HPDE6-E6E7 (cell line): ENCODE data around the gene PELI1.
"Not testable (repeated sequence)": the region's sequence is repeated elsewhere in the genome, so short reads cannot be mapped to it uniquely, and the experiment has no call there.

Source experiments
- DNase-seq: peaks from one replicate; pipeline ENCODE4 v3.0.0; 2011; ENCODE audit warnings: missing footprints; ENCODE audit errors: extremely low spot score

The PELI1 gene

DNA sequence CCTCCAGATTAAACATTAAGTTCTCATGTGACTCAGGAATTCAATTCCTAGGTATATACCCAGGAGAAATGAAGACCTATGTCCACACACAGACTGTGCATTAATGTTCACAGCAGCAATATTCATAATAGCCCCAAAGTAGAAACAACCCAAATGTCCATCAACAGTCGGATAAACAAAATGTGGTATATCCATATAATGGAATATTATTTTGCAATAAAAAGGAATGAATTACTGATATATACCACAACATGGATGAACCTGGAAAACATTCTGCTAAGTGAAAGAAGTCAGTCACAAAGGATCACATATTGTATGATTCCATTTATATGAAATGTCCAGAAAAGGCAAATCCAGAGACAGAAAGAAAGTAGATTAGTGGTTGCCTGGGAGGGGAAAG is 20.5 kb downstream of the PELI1 start:
- DNase-seq = no peak

DNA sequence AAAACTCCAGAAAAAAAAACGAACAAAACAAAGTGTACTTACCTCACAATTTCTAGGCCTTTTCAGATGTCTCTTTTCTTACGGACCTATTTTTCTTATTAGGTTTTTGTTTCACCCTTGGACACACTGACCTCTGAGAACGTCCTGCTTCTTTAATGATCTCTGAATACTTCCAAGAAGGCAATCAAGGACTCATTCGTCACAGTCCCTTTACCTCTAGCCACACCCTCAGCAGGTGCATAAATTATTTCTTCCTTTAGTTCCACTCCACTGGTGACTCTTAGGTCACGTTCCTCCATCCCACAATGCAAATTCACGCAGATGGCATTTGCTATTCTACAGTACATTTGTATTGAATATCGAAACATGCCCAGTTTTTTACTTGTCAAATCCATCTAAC is 21.9 kb downstream of the PELI1 start:
- no peak for DNase-seq

DNA sequence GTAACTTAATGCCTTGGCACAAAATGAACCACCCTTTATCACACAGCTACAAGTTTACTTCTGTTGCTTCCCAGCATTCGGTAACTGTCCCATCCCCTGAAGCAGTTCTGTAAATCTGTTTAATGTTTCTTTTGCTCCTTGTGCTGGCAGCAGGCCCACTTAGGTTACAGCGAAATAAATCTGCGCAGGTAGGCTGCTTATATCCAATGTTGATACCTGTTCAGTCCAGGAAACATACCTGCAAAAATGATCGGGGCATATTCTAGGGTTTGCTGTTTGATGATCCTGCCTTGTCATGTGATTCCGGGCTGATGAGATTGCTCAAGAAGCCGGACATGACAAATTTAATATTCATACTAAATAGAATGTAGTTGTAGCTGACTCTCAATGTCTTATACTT is 23.3 kb downstream of the PELI1 start:
- peak; percentile 28 for DNase-seq

DNA sequence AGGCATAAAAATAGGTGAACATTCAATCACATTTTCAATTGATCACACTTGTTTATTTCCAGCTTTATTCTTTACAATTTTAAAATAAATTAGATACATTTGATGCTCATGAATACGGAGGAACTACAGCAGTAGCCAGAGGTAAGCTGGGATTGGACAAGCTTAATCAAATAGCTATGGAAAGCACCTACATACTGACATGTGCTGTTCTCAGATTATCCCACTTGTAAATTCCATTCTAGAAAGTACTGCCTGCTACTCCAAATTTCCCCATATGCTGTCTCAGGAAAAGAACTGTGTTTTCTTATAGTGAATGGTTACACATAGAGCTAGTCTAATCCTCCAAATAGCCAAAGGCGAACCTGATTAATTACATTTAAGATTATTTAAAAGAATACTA is 24.2 kb downstream of the PELI1 start:
- no peak for DNase-seq

GRCh38 chr2:64119369-64119768 is 24.9 kb downstream of the PELI1 start:
- DNase-seq = no peak

DNA sequence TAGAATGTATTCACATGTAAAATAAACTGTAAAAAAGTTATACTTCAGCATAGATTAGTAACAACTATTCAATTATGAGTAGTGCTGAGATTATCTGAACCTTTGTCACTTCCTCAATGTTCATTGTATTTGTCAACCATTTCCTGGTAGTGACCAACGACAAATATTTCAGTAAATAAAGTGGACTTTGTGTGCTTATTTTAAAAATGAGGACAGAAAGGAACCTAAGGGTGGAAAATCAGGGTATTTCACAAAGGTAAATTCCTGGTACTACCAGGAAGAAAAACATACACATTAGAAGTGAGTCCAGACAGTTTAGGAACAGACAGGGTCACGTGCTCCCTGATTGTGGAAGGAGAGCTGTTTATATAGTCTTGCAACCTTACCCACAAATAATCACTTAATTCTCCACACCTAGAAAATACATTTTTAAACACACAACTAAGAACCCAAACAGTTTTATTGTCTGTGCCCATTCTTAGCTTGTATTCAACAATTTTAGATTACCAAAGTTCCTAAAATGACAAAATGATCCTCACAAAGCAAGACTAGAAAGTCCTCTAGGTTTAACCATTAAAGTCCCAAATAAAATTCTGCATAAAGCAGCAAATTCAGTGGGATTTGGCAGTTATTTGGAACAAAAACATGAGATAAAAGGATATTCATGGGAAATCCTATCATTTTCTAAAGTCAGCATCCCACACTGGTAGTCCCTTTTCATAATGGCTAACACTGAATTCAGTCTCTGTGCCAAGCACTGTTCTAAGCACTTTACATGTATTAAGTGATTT is 28.2 kb downstream of the PELI1 start:
- no peak for DNase-seq

DNA sequence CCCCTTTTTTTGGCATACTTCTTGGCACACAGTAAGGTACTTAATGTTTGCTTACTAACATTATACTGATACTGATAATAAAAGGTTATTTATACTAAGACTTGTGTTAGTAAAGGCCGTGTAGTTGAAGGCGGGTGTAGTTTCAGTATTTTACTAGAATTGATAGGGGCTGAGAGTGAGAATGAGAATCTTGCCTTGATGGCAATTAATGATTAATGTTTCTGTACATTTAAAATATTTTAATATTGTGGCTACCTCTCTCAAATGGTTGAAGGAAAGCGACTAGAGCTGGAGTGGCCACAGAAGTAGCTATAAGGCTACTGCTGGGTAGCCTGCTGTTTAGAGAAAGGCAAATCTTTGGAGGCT is 29.3 kb downstream of the PELI1 start:
- DNase-seq = no peak

DNA sequence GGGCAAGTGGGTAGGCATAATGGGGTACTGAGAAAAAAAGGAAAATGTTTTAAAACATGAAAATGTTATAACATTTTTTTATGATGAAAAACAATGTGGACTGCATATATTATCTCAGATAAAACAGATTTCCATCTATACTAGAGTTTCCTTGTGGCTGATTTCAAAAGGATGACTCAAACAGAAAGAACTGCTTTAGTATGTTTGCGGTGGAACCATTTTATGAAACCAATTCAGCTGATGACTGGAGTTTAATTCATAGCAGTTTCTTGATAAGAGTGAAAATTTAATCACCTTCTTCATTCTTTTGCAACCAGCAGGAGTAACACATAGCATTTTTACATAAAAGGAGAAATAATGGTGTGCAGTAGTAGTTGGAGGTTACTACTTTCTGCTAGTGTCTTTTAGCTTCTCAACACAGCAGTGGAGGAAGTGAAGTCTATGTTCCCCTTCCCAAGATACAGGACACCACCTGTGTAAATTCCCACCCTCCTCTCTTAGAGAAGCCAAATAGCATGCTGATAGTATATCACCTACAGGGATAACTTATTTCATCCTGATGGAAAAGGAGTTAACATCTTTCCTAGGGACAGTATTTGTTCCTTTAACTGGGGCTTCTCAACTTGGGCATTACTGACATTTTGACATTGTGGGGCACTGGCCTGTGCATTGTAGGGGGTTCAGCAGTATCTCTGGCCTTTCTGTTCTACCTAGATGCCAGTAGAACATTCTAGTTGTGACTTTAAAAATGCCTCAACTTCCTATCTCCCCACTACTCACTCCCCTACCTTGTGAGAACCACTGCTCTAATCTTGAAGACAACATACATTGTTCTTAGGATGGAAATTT is 29.9 kb downstream of the PELI1 start:
- peak; percentile 27 for DNase-seq

GRCh38 chr2:64112016-64112415 is 32.2 kb downstream of the PELI1 start:
- no peak for DNase-seq

DNA sequence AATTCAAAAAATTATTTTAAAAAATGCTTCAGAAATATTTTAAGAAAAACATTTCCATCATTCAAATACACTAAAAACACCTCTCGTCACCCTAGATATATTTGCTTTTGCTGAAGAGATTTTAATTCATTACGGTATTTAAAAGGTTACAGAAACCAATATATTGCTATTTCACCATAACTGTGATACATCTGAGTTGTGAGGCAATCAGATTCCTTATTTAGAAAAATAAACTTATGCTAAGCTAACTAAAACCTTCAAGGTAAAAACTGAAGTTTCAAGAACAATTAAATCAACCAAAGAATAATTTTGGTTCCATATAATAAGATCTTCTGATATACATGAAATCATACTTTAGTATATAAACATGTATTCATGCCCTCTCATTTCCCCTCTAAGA is 32.8 kb downstream of the PELI1 start:
- no peak for DNase-seq

GRCh38 chr2:64108666-64109241 is 35.5 kb downstream of the PELI1 start:
- DNase-seq = no peak

DNA sequence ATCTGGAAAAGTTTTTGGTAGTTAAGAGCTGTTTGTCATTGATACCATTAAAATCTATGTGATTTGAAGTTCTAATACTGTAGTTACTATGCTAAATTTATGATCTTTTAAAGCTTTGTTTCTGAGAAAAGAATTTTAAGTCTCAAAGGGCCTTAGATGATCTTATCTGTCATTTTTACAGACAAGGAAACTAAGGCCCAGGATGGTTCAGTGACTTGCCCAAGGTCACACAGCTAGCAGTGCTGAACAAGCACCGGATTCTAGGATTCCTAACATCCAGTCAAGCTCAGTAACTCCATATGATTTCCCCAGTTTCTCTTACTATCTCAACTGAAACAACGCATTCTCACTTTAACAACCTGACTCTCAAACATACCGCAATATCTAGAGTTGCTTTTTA is 37.7 kb downstream of the PELI1 start:
- no peak for DNase-seq

- no peak for DNase-seq
Observed at GRCh38 chr2:64105670-64106461, 38.4 kb downstream of the PELI1 start.

DNA sequence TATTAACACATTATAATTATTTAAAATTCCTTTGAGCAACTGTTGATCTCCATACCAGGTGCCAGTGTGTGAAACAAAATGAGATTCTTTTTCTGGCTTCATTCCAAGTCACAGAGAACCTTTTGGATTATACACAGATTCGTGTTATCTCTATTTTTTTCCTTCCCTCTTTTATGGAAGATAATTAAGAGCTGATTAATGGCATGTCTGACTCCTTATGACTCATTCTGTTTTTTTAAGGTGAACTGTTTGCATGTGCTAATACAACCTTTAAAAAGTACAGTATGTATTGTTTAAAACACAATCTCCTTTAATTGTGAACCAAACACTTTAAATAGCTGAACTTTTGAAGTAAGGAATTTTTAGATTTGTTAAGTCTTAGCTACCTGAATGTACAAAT is 39.3 kb downstream of the PELI1 start:
- DNase-seq = no peak

DNA sequence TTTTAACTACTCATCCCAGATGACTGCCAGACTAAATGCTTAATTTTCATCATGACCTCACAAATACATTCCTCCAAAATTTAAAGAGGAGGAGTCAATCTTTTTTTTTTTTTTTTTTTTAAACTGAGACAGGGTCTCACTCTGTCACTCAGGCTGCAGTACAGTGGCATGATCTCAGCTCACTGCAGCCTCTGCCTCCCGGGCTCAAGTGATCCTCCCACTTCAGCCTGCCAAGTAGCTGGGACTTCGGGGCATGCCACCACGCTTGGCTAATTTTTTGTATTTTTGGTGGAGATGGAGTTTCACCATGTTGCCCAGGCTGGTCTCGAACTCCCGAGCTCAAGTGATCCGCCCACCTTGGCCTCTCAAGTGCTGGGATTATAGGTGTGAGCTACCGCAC is 41.5 kb downstream of the PELI1 start:
- DNase-seq = not testable (repeated sequence)

DNA sequence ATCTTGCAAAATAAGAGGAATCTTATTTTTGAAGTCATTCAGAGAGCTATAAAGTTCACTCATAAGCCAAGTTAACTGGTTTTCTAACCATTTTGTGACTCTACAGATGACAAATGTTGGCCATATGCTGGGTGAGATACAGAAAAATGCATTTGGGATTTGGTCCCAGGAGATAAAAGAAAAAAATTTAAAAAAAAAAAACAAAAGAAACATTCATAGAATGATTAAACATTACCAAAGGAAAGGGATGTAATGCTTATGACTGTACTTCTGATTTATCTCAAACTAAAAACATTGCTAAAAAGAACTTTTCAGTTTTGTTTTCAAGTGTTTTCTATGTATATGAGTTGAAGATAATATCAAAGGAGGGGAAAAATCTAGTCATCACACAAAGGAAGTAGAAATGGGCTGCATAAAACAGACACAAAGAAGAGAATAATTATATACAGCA is 43.1 kb downstream of the PELI1 start:
- DNase-seq = no peak

DNA sequence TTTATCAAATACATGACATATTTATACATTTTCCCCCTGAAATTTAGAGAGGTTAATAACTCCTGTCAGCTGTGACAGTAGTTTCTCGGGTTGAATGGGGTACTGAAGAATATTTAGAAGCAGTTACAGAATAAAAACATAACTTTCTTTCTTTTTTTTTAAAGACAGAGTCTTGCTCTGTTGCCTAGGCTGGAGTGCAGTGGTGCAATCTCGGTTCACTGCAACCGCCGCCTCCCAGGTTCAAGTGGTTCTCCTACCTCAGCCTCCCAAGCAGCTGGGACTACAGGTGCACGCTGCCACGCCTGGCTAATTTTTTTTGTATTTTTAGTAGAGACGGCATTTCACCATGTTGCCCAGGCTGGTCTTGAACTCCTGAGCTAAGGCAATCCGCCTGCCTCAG is 43.6 kb downstream of the PELI1 start:
- not testable (repeated sequence) for DNase-seq

- DNase-seq = no peak
Observed at GRCh38 chr2:64094663-64095382, 49.4 kb downstream of the PELI1 start.

DNA sequence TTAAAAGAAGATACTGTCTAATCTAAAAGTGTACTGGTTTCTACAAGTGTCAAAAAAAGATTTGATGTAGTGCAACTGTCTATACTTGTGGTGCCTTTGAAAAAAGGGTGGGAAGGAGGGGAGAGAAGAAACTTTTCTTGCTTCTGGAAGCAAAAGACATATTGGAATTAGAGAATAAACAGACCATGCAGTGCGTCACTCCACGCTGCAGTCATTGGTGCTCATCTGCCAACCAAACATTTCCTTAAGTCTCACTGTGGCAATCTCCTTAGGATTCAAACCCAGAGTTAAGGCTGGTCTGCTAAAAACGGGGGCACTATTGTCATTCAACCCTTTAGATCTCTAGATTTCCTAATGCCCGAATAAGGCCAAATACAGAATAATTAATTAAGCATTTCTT is 50.9 kb downstream of the PELI1 start:
- DNase-seq = no peak

DNA sequence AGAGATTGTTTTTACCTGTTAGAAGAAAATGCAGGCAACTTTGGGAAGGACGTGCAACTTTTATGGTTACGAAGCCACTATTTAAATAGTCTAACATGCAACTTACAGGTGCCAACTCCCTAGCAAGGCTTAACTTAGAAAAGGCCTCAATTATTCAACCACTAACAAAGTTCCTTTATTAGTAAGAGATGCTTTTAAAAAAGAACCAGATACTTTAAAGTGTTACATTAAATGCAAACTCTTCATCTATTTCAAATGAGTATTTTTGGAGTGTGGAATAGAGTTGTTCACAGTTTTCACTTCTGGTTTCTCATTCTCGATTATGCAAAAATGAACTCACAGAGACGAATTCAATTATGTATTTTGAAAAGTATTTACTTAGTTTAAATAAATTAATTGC is 51.7 kb downstream of the PELI1 start:
- DNase-seq = no peak

- no peak for DNase-seq
Observed at GRCh38 chr2:64090264-64090663, 54.0 kb downstream of the PELI1 start.
